Measurements from ENCODE around the gene DEPP1. TPM values are rescaled to one million over a fixed set of nuclear protein-coding genes. Genes with fewer than 3 reads are reported as not detected.

DEPP1 gene
- total RNA-seq, 2 experiments from 2014 or later, result 0.28 to 0.34 TPM

DNA sequence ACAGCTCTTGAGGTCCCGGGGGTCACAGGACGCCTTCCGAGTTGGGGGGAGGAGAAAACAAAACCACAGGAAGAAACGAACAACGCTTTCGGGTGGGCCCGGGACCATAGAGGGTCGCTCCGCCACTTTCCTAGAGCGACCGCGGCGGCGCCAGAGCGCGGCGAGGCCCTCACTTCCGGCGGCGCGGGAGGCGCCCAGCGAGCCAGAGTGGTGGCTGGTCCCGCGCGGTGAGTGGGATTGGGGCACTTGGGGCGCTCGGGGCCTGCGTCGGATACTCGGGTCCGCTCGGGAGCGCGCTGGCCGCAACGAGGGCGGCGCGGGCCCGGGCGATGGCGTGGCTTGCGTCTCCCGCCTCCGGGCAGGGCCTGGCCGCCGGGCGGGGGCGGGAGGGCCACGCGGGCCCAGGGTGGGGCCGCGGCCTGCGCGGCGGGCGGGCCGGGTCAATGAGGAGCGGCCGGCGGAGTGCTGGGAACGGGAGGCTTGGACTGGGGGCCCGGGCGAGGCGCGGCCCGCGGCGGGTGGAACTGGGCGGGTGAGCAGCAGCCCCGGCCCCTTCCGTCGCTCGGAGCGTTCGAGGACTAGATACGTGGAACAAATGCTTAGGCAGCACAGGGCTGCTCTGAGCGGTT, 22.3 kb upstream of the DEPP1 start, which contains the start of gene ZNF22:
Gene ZNF22 (plus strand): TSS at position 172 of the 629 bp plus-strand sequence. CDS start 2,446 bp downstream, outside the sequence.
- ChIA-PET CTCF (interaction anchor here (0.6 to 1.6 kb wide), 4 partner anchors 25 to 1391 kb away, joined by 3 to 5 read pairs (median 4); no protein-coding TSS in a partner anchor), POLR2A (interaction anchor here (0.6 to 0.7 kb wide), 2 partner anchors 135 to 452 kb away, joined by 3 read pairs; no protein-coding TSS in a partner anchor)
- H3K36me3 Mint-ChIP-seq (ENCODE audit: low read depth), result peaks cover 42% of the 10 kb centered on the region
- peak; percentile 78 for DNase-seq
- H3K4me3 Mint-ChIP-seq, result peak within 1 kb of the TSS; percentile 84
- ATAC-seq, result peak; percentile 74
- H3K4me1 Mint-ChIP-seq, result peaks cover 24% of the 10 kb centered on the region
- intact Hi-C loops (cut with DNase I, micrococcal nuclease), result loop anchor here (1.0 to 10.0 kb wide), 7 partner anchors 26 to 994 kb away; partner anchors contain the start of genes RASSF4 (in 2 of the 2) and ZFAND4 (in 1 of the 2)
- H3K27ac Mint-ChIP-seq, result peak within 1 kb of the TSS; percentile 89
- H3K9me3 Mint-ChIP-seq (ENCODE audit: low read depth), result peaks cover 23% of the 10 kb centered on the region
- H3K27me3 Mint-ChIP-seq, result no peaks in the 10 kb centered on the region

DNA sequence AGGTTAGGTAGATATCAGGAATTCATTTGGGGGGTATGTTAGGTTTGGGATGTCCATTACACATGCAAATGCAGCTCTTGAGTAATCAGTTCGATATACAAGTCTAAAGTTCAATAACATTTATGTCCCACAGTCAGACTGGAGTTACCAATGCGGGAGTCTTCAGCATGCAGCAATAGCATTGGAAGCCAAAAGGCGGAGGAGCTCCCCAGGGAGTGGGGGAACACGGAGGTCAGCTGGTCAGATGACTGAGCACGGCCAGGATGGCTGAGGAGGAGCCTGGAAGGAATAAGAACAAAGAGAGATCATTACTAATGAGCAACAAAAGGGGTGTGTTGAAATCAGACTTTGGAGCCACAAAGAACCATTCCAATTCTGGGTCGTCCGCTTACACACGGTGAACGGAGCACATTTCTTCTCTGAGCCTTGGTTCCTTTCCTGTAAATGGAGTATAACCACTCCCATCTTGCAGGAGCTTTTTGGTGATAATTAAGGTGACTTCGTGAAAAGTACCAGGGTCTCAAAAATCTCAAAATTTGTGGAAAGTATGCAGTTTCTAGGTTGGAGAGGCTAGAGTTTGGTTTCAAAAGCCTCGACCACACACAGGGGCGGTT, 21.6 kb upstream of the DEPP1 start:
- no peaks in the 10 kb centered on the region for H3K27me3 Mint-ChIP-seq
- H3K27ac Mint-ChIP-seq, result peak overlapping the region; percentile 89
- CTCF ChIA-PET, result interaction anchor here (0.8 to 1.6 kb wide), 2 partner anchors 25 to 1390 kb away, joined by 3 to 4 read pairs; no protein-coding TSS in a partner anchor
- peak overlapping the region; percentile 84 for H3K4me3 Mint-ChIP-seq
- peaks cover 38% of the 10 kb centered on the region for H3K36me3 Mint-ChIP-seq (ENCODE audit: low read depth)
- DNase-seq, result no peak
- intact Hi-C loops (cut with DNase I, micrococcal nuclease), result loop anchor here (1.0 to 10.0 kb wide), 6 partner anchors 25 to 995 kb away; partner anchors contain the start of gene RASSF4 (in 2 of the 2)
- peaks cover 30% of the 10 kb centered on the region for H3K4me1 Mint-ChIP-seq
- H3K9me3 Mint-ChIP-seq (ENCODE audit: low read depth), result peaks cover 18% of the 10 kb centered on the region
- POLR2A ChIA-PET, result interaction anchor here (0.7 kb wide), 1 partner anchor 134 kb away, joined by 3 read pairs; no protein-coding TSS in a partner anchor
- ATAC-seq, result no peak

DNA sequence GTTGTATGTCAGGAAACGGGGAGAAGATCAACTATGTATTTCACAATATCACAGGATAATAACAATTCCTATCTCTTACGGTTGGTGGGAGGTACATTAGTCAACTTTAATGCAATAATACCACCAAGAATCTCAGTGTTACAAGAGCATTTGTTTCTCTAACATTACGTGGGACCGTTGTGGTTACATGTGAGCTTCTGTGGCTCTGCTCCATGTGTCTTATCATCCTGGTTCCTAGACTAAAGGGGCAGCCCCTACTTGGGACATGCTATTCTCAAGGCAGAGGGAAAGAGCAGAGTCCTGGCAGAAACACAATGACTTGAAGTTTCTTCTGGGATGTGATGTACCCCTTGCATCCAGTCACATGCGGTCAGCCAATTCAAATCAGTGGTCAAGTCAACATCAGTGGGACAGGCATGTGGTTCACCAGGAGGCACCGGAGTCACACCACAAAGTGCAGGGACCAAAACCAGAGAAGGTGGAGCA, 19.6 kb upstream of the DEPP1 start:
- Mint-ChIP-seq H3K27ac (no peak overlapping the region), H3K4me3 (no peak overlapping the region), H3K27me3 (no peaks in the 10 kb centered on the region), H3K36me3 (ENCODE audit: low read depth) (peaks cover 19% of the 10 kb centered on the region), H3K9me3 (ENCODE audit: low read depth) (peaks cover 8% of the 10 kb centered on the region), H3K4me1 (peaks cover 34% of the 10 kb centered on the region)
- ChIA-PET CTCF (no interaction called here), POLR2A (no interaction called here)
- ATAC-seq (no peak), DNase-seq (no peak)
- intact Hi-C loops (cut with DNase I, micrococcal nuclease), result no loop called here

DNA sequence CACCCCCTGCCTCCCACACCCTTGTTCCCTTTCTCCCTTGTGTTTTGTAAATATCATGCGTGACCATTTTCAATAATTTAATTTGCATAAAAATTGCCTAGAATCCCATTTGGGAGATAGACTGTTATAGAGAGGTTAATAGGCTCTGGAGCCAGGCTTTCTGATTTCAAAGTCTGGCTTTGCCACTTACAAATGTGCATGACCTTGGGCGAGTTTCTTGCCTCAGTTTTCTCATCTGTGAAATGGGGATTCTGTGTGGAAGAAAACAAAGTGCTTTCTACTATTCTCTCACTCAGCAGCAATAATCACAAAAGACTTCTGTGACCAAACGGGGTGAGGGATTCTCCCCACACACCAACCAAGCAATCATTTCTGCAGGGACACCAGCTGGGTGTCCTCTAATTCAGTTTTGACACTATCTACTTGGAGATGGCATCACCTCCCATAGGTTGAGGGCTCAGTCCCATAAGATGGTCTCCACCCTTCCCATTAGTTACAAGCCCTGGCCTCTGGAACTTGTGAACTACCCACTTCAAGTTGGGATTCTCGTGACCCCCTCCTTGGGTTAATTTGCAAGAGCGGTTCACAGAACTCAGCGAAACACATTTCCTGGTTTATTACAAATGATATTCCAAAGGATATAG, 18.6 kb upstream of the DEPP1 start:
- CTCF ChIA-PET, result no interaction called here
- POLR2A ChIA-PET, result no interaction called here
- peaks cover 9% of the 10 kb centered on the region for H3K36me3 Mint-ChIP-seq (ENCODE audit: low read depth)

DNA sequence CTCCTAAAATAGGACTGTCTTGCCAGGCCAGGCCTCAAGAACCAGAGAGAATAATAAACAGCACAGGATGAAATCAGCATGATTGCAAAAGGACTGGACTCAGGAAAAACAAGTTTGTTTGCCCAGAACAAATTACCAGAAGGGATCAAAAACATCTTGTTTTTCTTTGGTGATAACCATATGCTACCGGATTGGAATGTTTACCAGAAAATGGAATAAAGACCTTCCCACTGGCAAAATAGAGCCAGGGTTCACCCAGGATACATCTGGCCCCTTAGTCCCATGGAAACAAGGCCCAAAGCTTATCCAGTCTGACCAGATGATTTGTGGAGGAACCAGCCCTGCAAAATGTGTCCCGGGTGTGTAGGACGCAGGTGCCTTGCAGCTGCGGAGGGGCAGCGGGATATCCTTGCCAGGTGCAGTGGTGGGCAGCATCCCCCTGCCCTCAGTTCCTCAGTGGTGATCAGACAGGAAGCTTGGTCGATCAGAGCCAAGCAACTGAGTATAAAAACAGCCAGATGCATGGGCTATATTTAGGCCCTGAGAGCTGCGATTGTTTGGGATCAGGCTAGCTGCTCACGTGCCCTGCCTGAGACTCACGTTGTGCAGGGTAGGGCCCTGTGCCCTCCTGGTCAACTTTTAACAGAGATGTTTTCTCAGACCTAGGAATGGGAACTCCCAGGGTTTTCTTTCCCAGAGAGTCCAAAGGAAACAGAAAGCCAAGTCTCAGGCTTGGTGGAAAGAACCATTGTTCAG, 17.5 kb upstream of the DEPP1 start:
- no peak overlapping the region for H3K27ac Mint-ChIP-seq
- ChIA-PET POLR2A (no interaction called here), CTCF (interaction anchor here (1.2 kb wide), 1 partner anchor 10 kb away, joined by 5 read pairs; no protein-coding TSS in a partner anchor)
- H3K9me3 Mint-ChIP-seq (ENCODE audit: low read depth), result peaks cover 3% of the 10 kb centered on the region
- no peak for DNase-seq
- no peak overlapping the region for H3K4me3 Mint-ChIP-seq
- no peaks in the 10 kb centered on the region for H3K27me3 Mint-ChIP-seq
- no peak for ATAC-seq
- intact Hi-C loops (cut with DNase I, micrococcal nuclease), result no loop called here
- peaks cover 6% of the 10 kb centered on the region for H3K36me3 Mint-ChIP-seq (ENCODE audit: low read depth)
- H3K4me1 Mint-ChIP-seq, result peaks cover 24% of the 10 kb centered on the region

More for the DNA sequence above, 18.6 kb upstream of the DEPP1 start:
- Mint-ChIP-seq H3K9me3 (ENCODE audit: low read depth) (peaks cover 3% of the 10 kb centered on the region), H3K27me3 (no peaks in the 10 kb centered on the region), H3K27ac (no peak overlapping the region), H3K4me1 (peaks cover 27% of the 10 kb centered on the region), H3K4me3 (no peak overlapping the region)
- no peak for ATAC-seq
- intact Hi-C loops (cut with DNase I, micrococcal nuclease), result no loop called here
- no peak for DNase-seq

DNA sequence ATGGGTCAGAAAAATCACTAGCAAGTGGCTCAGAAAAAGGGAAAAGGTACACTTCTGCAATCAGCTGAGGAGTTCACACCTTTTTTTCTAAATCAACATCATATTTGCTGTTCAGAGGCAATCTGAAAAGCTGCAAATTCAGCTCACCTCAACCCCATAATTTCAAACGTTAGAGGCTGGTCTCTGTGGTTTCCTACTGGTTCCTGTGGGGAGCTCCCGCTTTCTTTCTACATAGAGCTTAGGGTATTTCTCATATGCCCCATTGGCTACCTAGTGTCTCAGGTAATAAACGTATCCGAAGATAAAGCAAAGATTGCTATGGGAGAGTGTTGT, 16.9 kb upstream of the DEPP1 start:
- POLR2A ChIA-PET, result no interaction called here
- no peak for ATAC-seq
- Mint-ChIP-seq H3K4me3 (no peak overlapping the region), H3K9me3 (ENCODE audit: low read depth) (peaks cover 3% of the 10 kb centered on the region), H3K27ac (no peak overlapping the region), H3K4me1 (peaks cover 22% of the 10 kb centered on the region), H3K27me3 (no peaks in the 10 kb centered on the region), H3K36me3 (ENCODE audit: low read depth) (peaks cover 6% of the 10 kb centered on the region)
- intact Hi-C loops (cut with DNase I, micrococcal nuclease), result no loop called here
- DNase-seq, result no peak
- CTCF ChIA-PET, result interaction anchor here (0.7 to 1.2 kb wide), 2 partner anchors 10 to 687 kb away, joined by 3 to 5 read pairs; no protein-coding TSS in a partner anchor

DNA sequence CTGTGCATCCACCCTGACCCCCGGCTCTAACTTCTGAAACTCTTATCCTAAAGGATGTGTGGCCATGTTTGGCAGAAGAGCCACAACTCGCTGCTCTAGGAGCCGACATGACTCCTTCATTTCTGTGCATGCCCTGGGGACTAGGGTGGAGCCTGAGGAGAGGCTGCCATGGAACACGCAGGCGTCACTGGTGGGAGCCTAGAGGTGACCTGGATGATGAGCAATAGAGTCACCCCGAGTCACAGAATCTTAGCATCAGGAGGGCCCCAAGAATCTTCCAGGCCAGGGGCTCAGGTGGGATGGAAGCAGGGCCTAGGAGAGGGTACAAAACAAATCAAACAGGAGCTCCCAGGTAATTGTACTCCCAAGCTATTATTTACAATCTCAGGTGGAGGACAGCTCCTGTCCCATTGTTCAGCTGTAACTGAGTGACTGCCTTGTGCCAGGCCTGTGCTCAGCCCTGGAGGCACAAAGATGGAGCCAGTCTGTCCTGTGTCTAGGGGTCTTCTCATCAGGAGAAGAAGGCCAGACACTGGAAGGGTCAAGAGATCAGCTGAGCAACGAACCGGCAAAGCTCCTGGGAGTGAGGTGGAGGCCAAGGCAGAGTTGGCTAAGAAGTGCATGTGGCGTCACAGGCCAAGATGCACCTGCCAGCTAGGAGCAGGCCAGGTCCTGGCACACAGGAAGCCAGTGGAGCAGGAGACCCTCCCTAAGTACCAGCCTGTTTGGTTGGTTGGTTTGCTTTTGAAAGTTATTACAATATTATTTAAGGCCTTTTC, 16.3 kb upstream of the DEPP1 start:
- H3K4me3 Mint-ChIP-seq, result no peak overlapping the region
- ATAC-seq (no peak), DNase-seq (no peak)
- CTCF ChIA-PET, result interaction anchor here (0.7 to 1.2 kb wide), 2 partner anchors 11 to 686 kb away, joined by 3 to 5 read pairs; no protein-coding TSS in a partner anchor
- H3K4me1 Mint-ChIP-seq, result peaks cover 16% of the 10 kb centered on the region
- intact Hi-C loops (cut with DNase I, micrococcal nuclease), result no loop called here
- POLR2A ChIA-PET, result interaction anchor here (0.6 kb wide), 1 partner anchor 26 kb away, joined by 17 read pairs; no protein-coding TSS in a partner anchor
- H3K27ac Mint-ChIP-seq, result no peak overlapping the region
- no peaks in the 10 kb centered on the region for H3K27me3 Mint-ChIP-seq
- H3K9me3 Mint-ChIP-seq (ENCODE audit: low read depth), result peaks cover under 1% of the 10 kb centered on the region
- peaks cover 3% of the 10 kb centered on the region for H3K36me3 Mint-ChIP-seq (ENCODE audit: low read depth)

DNA sequence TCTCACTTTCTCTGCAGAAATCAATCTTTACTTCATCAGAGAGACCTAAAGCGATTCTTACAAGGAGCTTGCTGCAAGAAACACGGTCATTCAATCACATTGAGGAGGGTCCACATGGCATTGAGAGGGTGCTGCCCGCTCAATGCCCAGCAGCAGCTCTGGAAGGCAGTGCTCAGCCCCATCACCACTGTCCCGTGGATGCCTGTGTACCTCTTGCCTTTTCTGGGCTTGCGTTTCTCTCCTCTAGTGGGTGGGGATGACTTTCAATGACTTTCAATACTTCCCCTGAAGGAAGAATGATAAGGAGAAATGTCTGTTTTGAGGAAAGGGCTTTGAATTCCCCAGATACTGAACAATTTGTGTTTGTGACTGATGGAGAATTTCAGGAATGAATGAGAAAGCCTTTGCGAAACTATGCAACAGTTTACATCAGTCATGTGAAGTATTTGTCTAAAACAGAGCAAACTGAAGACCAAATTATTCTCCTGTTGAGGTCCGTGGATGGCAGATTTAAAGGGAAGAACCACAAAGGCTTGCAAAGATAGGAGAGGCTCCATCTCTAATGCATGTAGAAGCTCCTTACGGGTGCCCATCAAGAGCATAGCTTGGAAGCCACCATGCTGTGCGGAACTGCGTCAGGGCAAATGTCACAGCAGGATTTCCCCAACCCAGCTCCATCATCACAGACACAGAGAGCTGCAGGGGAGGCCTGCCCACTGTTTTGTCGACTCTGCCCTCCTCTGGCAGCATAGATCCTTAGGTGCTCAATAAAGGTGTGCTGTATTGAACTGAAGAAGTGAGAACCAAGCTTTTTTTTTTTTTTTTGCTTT, 15.5 kb upstream of the DEPP1 start:
- peaks cover 14% of the 10 kb centered on the region for H3K4me1 Mint-ChIP-seq
- H3K36me3 Mint-ChIP-seq (ENCODE audit: low read depth), result no peaks in the 10 kb centered on the region
- ATAC-seq (no peak), DNase-seq (no peak)
- no peaks in the 10 kb centered on the region for H3K27me3 Mint-ChIP-seq
- no peak overlapping the region for H3K27ac Mint-ChIP-seq
- no peak overlapping the region for H3K4me3 Mint-ChIP-seq
- no peaks in the 10 kb centered on the region for H3K9me3 Mint-ChIP-seq (ENCODE audit: low read depth)
- intact Hi-C loops (cut with DNase I, micrococcal nuclease), result no loop called here
- POLR2A ChIA-PET, result interaction anchor here (0.6 kb wide), 1 partner anchor 25 kb away, joined by 17 read pairs; no protein-coding TSS in a partner anchor
- CTCF ChIA-PET, result no interaction called here

DNA sequence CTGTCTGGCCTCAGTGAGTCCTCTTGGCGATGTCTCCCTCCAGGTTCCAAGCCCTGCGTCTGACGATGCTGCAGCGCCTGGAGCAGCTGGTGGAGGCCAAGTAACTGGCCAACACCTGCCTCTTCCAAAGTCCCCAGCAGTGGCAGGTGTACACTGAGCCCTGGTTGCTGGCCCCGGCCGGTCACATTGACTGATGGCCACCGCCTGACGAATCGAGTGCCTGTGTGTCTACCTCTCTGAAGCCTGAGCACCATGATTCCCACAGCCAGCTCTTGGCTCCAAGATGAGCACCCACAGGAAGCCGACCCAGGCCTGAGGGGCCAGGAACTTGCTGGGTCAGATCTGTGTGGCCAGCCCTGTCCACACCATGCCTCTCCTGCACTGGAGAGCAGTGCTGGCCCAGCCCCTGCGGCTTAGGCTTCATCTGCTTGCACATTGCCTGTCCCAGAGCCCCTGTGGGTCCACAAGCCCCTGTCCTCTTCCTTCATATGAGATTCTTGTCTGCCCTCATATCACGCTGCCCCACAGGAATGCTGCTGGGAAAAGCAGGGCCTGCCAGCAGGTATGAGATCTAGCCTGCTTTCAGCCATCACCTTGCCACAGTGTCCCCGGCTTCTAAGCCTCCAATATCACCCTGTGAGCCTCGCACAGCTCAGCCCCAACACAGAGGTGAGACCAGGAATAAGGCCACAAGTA, 14.8 kb upstream of the DEPP1 start:
- H3K4me1 Mint-ChIP-seq, result peaks cover 14% of the 10 kb centered on the region
- ATAC-seq, result no peak
- intact Hi-C loops (cut with DNase I, micrococcal nuclease), result no loop called here
- no peaks in the 10 kb centered on the region for H3K36me3 Mint-ChIP-seq (ENCODE audit: low read depth)
- H3K9me3 Mint-ChIP-seq (ENCODE audit: low read depth), result no peaks in the 10 kb centered on the region
- ChIA-PET CTCF (no interaction called here), POLR2A (interaction anchor here (0.6 kb wide), 1 partner anchor 503 kb away, joined by 4 read pairs; no protein-coding TSS in a partner anchor)
- no peak overlapping the region for H3K4me3 Mint-ChIP-seq
- no peak overlapping the region for H3K27ac Mint-ChIP-seq
- no peak for DNase-seq
- H3K27me3 Mint-ChIP-seq, result no peaks in the 10 kb centered on the region
